ENCODE measurements around the gene CTNND2.

- TF ChIP-seq CTCF (IDR thresholded peaks at IDR 0.05; ENCODE audit: low read length) = no peak
- TF ChIP-seq EZH2 (optimal IDR thresholded peaks at IDR 0.05; ENCODE audit: low read depth, low read length) = no peak
Observed at GRCh38 chr5:11157132-11157531, 747.1 kb downstream of the CTNND2 start.
